ENCODE results near the gene SDK1. TPM values are rescaled to one million over a fixed set of nuclear protein-coding genes. Genes with fewer than 3 reads are reported as not detected.

Gene SDK1
- total RNA-seq, 2 donors from 2014 or later = 4.8 to 13.2 TPM

DNA sequence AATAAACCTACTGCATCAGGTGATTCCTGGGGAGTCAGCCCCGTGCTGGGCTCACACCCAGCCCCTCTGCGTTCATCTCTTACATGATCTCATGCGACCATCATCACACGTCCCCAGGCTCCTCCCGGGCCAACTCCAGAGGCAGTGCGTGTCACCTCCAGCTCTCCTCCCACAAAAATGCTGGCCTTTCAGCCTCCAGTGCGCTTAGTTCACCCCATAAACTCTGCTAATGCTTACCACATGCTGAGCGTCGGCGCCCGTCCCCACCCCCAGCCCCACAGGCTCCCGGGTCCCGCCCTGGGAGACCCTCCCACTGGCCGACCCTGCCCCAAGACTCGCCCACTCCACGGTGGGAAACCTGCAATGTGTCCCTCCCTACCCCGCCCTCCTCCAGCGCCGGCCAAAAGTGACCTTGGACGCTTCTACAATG is 816 bp upstream of the SDK1 start:
- no peaks in the 10 kb centered on the region for H3K9me3 ChIP-seq
- intact Hi-C loops (cut with DNase I) = loop anchor here (5.0 to 10.0 kb wide), 3 partner anchors 72 to 597 kb away; no protein-coding TSS in a partner anchor
- no peak overlapping the region for H3K27ac ChIP-seq
- peak overlapping the region; percentile 48 to 56 for H3K4me3 ChIP-seq
- no peaks in the 10 kb centered on the region for H3K36me3 ChIP-seq
- H3K27me3 ChIP-seq (replicated peaks; ENCODE audit: insufficient read depth) = no peaks in the 10 kb centered on the region
- H3K4me1 ChIP-seq (replicated peaks) = no peaks in the 10 kb centered on the region
- no peak for DNase-seq (ENCODE audit: low spot score)
- WGBS = 7% methylated on average over 20 of the region's 20 CpGs
- TF ChIP-seq, protein P1, sequence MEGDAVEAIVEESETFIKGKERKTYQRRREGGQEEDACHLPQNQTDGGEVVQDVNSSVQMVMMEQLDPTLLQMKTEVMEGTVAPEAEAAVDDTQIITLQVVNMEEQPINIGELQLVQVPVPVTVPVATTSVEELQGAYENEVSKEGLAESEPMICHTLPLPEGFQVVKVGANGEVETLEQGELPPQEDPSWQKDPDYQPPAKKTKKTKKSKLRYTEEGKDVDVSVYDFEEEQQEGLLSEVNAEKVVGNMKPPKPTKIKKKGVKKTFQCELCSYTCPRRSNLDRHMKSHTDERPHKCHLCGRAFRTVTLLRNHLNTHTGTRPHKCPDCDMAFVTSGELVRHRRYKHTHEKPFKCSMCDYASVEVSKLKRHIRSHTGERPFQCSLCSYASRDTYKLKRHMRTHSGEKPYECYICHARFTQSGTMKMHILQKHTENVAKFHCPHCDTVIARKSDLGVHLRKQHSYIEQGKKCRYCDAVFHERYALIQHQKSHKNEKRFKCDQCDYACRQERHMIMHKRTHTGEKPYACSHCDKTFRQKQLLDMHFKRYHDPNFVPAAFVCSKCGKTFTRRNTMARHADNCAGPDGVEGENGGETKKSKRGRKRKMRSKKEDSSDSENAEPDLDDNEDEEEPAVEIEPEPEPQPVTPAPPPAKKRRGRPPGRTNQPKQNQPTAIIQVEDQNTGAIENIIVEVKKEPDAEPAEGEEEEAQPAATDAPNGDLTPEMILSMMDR (IDR thresholded peaks at IDR 0.05) = no peak
- TF ChIP-seq POLR2A (IDR thresholded peaks at IDR 0.05) = no peak
- no peak for TF ChIP-seq POLR2AphosphoS5 (IDR thresholded peaks at IDR 0.05)

DNA sequence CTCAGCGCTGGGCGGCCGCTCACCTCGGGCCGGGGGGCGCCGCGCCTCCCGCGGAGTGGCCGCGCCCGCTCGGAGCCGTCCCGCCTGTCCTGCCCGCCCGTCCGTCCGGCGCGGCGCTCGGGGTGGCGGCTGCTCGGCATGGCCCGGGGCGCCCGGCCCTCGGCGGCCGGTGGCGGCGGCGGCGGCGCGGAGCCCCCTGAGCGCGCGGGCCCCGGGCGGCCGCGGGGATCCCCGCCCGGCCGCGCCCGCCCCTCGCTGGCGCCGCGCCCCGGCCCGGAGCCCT is 338 bp downstream of the SDK1 start:
- intact Hi-C loops (cut with DNase I) = loop anchor here (5.0 to 10.0 kb wide), 3 partner anchors 71 to 596 kb away; no protein-coding TSS in a partner anchor
- Histone ChIP-seq H3K4me1 (replicated peaks) (no peaks in the 10 kb centered on the region), H3K4me3 (peak overlapping the region; percentile 48 to 56), H3K27me3 (replicated peaks; ENCODE audit: insufficient read depth) (no peaks in the 10 kb centered on the region), H3K27ac (no peak overlapping the region), H3K36me3 (no peaks in the 10 kb centered on the region), H3K9me3 (no peaks in the 10 kb centered on the region)
- DNase-seq (ENCODE audit: low spot score) = no peak
- 0% methylated on average over 2 of the region's 56 CpGs for WGBS
- TF ChIP-seq, protein P1 (IDR thresholded peaks at IDR 0.05) = no peak
- TF ChIP-seq POLR2AphosphoS5 (IDR thresholded peaks at IDR 0.05) = no peak
- no peak for TF ChIP-seq POLR2A (IDR thresholded peaks at IDR 0.05)

DNA sequence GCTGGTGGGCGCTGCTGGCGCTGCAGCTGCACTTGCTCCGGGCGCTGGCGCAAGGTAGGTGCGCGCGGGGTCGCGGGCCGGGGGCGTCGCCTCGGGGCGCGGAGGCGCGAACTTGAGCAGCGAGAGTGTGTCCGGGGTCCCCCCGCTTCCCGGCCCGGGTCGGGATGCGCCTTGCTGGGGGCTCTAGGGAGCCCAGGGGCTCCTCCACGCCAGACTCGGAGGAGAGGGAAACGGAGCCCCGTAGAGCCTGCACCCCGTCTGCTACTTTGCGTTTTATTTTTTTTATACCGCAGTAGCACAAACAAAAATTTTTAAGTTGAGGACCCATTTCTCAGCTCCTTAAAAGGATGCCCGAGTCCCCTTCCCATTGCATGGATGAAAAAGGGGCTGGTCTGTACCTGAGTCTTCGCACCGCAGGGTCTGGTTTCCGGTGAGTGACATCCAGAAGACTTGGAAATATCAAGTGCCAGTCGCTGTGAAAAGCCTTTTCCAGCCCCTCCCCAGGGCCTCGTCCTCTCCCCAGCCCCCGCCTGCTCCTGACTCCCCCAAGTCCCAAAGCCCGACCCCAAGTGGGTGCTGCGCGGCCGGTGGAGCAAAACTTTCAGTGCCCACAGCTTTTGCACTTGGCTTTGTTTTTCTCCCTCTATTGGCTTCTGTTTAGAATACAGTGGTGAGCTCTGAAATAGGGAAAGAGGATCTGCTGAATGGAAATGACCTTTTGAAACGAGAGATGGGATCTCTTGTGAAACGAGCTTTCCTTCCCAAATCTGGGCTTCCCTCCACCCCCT is 973 bp downstream of the SDK1 start:
- DNase-seq (ENCODE audit: low spot score) = peak; percentile 8
- Histone ChIP-seq H3K4me1 (replicated peaks) (no peaks in the 10 kb centered on the region), H3K36me3 (no peaks in the 10 kb centered on the region), H3K27me3 (replicated peaks; ENCODE audit: insufficient read depth) (no peaks in the 10 kb centered on the region), H3K4me3 (peak overlapping the region; percentile 35 to 45), H3K27ac (peak overlapping the region in 1 of 2 donors; percentile 6), H3K9me3 (no peaks in the 10 kb centered on the region)
- WGBS = 2% methylated on average over 26 of the region's 45 CpGs
- intact Hi-C loops (cut with DNase I) = loop anchor here (5.0 to 10.0 kb wide), 3 partner anchors 70 to 595 kb away; no protein-coding TSS in a partner anchor
- TF ChIP-seq POLR2AphosphoS5 (IDR thresholded peaks at IDR 0.05) = peak; percentile 5
- TF ChIP-seq POLR2A (IDR thresholded peaks at IDR 0.05) = no peak
- TF ChIP-seq, protein P1 (IDR thresholded peaks at IDR 0.05) = peak in 1 of 4 experiments; percentile 12

DNA sequence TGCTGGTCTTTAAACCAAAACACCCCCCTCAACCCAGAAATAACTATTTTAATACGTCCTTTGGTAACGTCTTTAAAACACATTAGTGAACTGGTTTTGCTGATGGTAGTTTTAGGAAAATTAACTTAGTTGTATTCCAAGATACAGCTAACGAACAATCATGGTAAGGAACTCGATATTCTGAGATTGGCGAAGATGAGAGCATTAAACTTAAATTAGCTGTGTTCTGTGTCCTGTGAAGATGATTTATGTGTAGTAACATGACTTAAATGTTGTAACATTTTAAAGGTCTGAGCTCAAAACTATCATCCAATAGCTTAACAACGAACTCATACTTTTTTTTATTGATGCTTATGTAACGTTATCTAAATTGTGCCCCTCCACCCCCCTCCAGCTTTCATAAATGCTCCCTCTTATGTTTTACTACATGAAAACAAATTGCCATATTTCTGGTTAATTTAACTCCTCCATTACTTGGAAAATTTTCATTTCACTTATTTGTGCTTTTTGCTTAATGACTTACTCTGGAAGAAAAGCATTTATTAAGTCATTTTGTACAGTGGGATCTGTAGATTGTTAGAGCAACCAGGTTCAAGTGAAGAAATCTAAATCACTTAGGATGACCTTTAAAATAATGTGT is 1.7 kb downstream of the SDK1 start:
- no peaks in the 10 kb centered on the region for H3K9me3 ChIP-seq
- WGBS = 11% methylated on average over 7 of the region's 7 CpGs
- H3K27me3 ChIP-seq (replicated peaks; ENCODE audit: insufficient read depth) = no peaks in the 10 kb centered on the region
- peak overlapping the region; percentile 35 to 45 for H3K4me3 ChIP-seq
- intact Hi-C loops (cut with DNase I) = loop anchor here (5.0 to 10.0 kb wide), 3 partner anchors 70 to 594 kb away; no protein-coding TSS in a partner anchor
- no peaks in the 10 kb centered on the region for H3K4me1 ChIP-seq (replicated peaks)
- DNase-seq (ENCODE audit: low spot score) = no peak
- no peaks in the 10 kb centered on the region for H3K36me3 ChIP-seq
- TF ChIP-seq, protein P1 (IDR thresholded peaks at IDR 0.05) = no peak
- no peak for TF ChIP-seq POLR2AphosphoS5 (IDR thresholded peaks at IDR 0.05)
- no peak for TF ChIP-seq POLR2A (IDR thresholded peaks at IDR 0.05)
- peak overlapping the region in 1 of 2 donors; percentile 6 for H3K27ac ChIP-seq
